Left renal pelvis (tissue), 4 donors: Measurements from ENCODE around the gene GNAT3. TPM values are rescaled to one million over a fixed set of nuclear protein-coding genes. Genes with fewer than 3 reads are reported as not detected.

Source experiments
- DNase-seq, 4 donors: peaks; one replicate each; pipeline ENCODE4 v3.0.0-alpha.2; 2013; ENCODE audit warnings: low read depth in 4 of 4, low spot score in 3 of 4
- polyA plus RNA-seq, 4 donors: library from polyadenylated mRNA; unstranded; fragments of 120-200 nt; gene quantifications; one replicate each; pipeline ENCODE4 v1.2.1, GENCODE V29; 2013; ENCODE audit not compliant: insufficient read length in 4 of 4

The GNAT3 gene
- polyA plus RNA-seq, 4 donors = not detected

GRCh38 chr7:80505900-80506500 is 5.9 kb downstream of the GNAT3 start:
- DNase-seq = no peak

- DNase-seq = no peak
Observed at GRCh38 chr7:80500325-80500724, 11.5 kb downstream of the GNAT3 start.

- DNase-seq = no peak
Observed at GRCh38 chr7:80499350-80499953, 12.4 kb downstream of the GNAT3 start.

- DNase-seq = no peak
Observed at GRCh38 chr7:80498481-80499349, 13.1 kb downstream of the GNAT3 start.

- no peak for DNase-seq
Observed at GRCh38 chr7:80496586-80496985, 15.3 kb downstream of the GNAT3 start.

GRCh38 chr7:80493121-80493849 is 18.6 kb downstream of the GNAT3 start:
- DNase-seq = no peak

GRCh38 chr7:80491462-80491861 is 20.4 kb downstream of the GNAT3 start:
- DNase-seq = no peak

- DNase-seq = no peak
Observed at GRCh38 chr7:80488851-80489370, 23.0 kb downstream of the GNAT3 start.

- DNase-seq = no peak
Observed at GRCh38 chr7:80488406-80488805, 23.5 kb downstream of the GNAT3 start.

GRCh38 chr7:80485721-80486120 is 26.1 kb downstream of the GNAT3 start:
- no peak for DNase-seq

- no peak for DNase-seq
Observed at GRCh38 chr7:80482950-80483349, 28.9 kb downstream of the GNAT3 start.

GRCh38 chr7:80481196-80481884 is 30.5 kb downstream of the GNAT3 start:
- DNase-seq = no peak

- no peak for DNase-seq
Observed at GRCh38 chr7:80480566-80480965, 31.3 kb downstream of the GNAT3 start.

- DNase-seq = no peak
Observed at GRCh38 chr7:80478683-80479082, 33.2 kb downstream of the GNAT3 start.

GRCh38 chr7:80476035-80476434 is 35.8 kb downstream of the GNAT3 start:
- no peak for DNase-seq

GRCh38 chr7:80475383-80475782 is 36.5 kb downstream of the GNAT3 start:
- DNase-seq = no peak

- no peak for DNase-seq
Observed at GRCh38 chr7:80473751-80474150, 38.1 kb downstream of the GNAT3 start.

- DNase-seq = no peak
Observed at GRCh38 chr7:80472491-80473200, 39.2 kb downstream of the GNAT3 start.

- no peak for DNase-seq
Observed at GRCh38 chr7:80468931-80469714, 42.7 kb downstream of the GNAT3 start.
